ENCODE results near the gene CD6. TPM values are rescaled to one million over a fixed set of nuclear protein-coding genes. Genes with fewer than 3 reads are reported as not detected.

Gene CD6
- total and polyA plus RNA-seq, 2 donors from 2014 or later: 0.24 to 6.7 TPM

DNA sequence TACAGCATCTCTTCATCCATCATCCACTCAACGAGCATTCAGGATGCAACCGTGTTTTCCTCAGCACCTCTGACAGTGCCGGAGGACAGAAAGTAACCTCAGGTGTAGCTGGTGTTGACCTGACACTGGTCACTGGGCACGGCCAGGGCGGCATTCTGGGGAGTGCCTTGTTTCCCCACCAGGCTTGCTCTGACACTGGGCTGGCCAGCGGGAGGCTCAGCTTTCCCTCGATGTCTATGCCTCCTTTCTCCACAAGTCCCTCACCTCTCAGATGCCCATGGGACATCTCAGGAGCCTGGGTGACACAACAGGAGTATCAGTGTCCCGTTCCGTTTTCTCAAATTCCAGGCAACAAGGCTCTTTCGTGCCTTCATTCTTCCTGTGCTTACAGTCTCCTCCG, 28.9 kb downstream of the CD6 start:
- Histone ChIP-seq H3K9me3 (ENCODE audit: control insufficient read depth in 2 of 3, insufficient read depth in 1 of 3, low read length in 3 of 3) (no peaks in the 10 kb centered on the region), H3K9ac (ENCODE audit: low read length in 3 of 3) (no peak overlapping the region), H3K4me1 (ENCODE audit: control insufficient read depth in 2 of 3, insufficient read depth in 2 of 3, low read depth in 1 of 3, low read length in 3 of 3) (peaks cover 0 to 10% (median 8%) of the 10 kb centered on the region in 3 donors), H3K27ac (ENCODE audit: low read depth in 2 of 2, low read length in 2 of 2) (no peak overlapping the region), H3K4me3 (ENCODE audit: low read length in 3 of 3) (no peak overlapping the region), H3K27me3 (ENCODE audit: control insufficient read depth, insufficient read depth, low read length) (no peaks in the 10 kb centered on the region), H3K36me3 (ENCODE audit: control insufficient read depth in 2 of 3, insufficient read depth in 3 of 3, low read length in 3 of 3) (no peaks in the 10 kb centered on the region)
- TF ChIP-seq, protein P1, sequence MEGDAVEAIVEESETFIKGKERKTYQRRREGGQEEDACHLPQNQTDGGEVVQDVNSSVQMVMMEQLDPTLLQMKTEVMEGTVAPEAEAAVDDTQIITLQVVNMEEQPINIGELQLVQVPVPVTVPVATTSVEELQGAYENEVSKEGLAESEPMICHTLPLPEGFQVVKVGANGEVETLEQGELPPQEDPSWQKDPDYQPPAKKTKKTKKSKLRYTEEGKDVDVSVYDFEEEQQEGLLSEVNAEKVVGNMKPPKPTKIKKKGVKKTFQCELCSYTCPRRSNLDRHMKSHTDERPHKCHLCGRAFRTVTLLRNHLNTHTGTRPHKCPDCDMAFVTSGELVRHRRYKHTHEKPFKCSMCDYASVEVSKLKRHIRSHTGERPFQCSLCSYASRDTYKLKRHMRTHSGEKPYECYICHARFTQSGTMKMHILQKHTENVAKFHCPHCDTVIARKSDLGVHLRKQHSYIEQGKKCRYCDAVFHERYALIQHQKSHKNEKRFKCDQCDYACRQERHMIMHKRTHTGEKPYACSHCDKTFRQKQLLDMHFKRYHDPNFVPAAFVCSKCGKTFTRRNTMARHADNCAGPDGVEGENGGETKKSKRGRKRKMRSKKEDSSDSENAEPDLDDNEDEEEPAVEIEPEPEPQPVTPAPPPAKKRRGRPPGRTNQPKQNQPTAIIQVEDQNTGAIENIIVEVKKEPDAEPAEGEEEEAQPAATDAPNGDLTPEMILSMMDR (IDR thresholded peaks at IDR 0.05; ENCODE audit: borderline replicate concordance, extremely low read depth, insufficient read depth): no peak
- DNase-seq: peak in 1 of 5 donors; percentile 51
- intact Hi-C loops (cut with DNase I): no loop called here
- FAIRE-seq: no peak

- no peak for FAIRE-seq
Measured at GRCh38 chr11:61001931-61002330, 30.5 kb downstream of the CD6 start.

GRCh38 chr11:61002598-61002997, 31.1 kb downstream of the CD6 start:
- H3K36me3 ChIP-seq (ENCODE audit: control insufficient read depth in 2 of 3, insufficient read depth in 3 of 3, low read length in 3 of 3): no peaks in the 10 kb centered on the region
- H3K27ac ChIP-seq (ENCODE audit: low read depth in 2 of 2, low read length in 2 of 2): no peak overlapping the region
- FAIRE-seq: no peak
- H3K4me1 ChIP-seq (ENCODE audit: control insufficient read depth in 2 of 3, insufficient read depth in 2 of 3, low read depth in 1 of 3, low read length in 3 of 3): peaks cover 0 to 2% (median 0%) of the 10 kb centered on the region in 3 donors
- no peak overlapping the region for H3K4me3 ChIP-seq (ENCODE audit: low read length in 3 of 3)
- H3K27me3 ChIP-seq (ENCODE audit: control insufficient read depth, insufficient read depth, low read length): no peaks in the 10 kb centered on the region
- peak in 1 of 5 donors; percentile 7 for DNase-seq
- intact Hi-C loops (cut with DNase I): no loop called here
- TF ChIP-seq, protein P1 (IDR thresholded peaks at IDR 0.05; ENCODE audit: borderline replicate concordance, extremely low read depth, insufficient read depth): no peak
- H3K9ac ChIP-seq (ENCODE audit: low read length in 3 of 3): no peak overlapping the region
- H3K9me3 ChIP-seq (ENCODE audit: control insufficient read depth in 2 of 3, insufficient read depth in 1 of 3, low read length in 3 of 3): no peaks in the 10 kb centered on the region

More at GRCh38 chr11:61001931-61002330, 30.5 kb downstream of the CD6 start:
- Histone ChIP-seq H3K9ac (ENCODE audit: low read length in 3 of 3) (no peak overlapping the region), H3K4me1 (ENCODE audit: control insufficient read depth in 2 of 3, insufficient read depth in 2 of 3, low read depth in 1 of 3, low read length in 3 of 3) (no peaks in the 10 kb centered on the region), H3K27me3 (ENCODE audit: control insufficient read depth, insufficient read depth, low read length) (no peaks in the 10 kb centered on the region), H3K9me3 (ENCODE audit: control insufficient read depth in 2 of 3, insufficient read depth in 1 of 3, low read length in 3 of 3) (no peaks in the 10 kb centered on the region), H3K27ac (ENCODE audit: low read depth in 2 of 2, low read length in 2 of 2) (no peak overlapping the region), H3K4me3 (ENCODE audit: low read length in 3 of 3) (no peak overlapping the region), H3K36me3 (ENCODE audit: control insufficient read depth in 2 of 3, insufficient read depth in 3 of 3, low read length in 3 of 3) (no peaks in the 10 kb centered on the region)
- TF ChIP-seq, protein P1 (IDR thresholded peaks at IDR 0.05; ENCODE audit: borderline replicate concordance, extremely low read depth, insufficient read depth): no peak
- intact Hi-C loops (cut with DNase I): no loop called here
- peak in 1 of 5 donors; percentile 4 for DNase-seq

DNA sequence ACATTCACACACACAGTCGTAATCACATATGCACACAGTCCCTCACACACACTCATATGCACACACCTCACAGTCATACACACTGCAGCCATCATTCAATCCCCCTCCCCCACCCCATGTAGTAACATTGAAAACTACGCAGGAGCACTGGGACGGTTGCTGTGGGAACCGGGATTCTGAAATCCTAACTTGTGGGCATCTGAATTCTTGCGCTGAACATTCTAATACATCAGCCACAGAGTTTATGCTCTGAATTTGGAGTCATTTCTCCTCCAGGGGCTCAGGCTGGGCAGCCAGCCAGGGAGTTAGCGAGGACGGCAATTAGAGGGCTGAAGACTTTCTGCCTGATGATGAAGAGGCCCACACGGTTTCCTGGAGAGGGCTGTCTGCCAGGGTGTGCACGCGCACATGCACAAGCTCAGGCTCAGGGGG, 32.7 kb downstream of the CD6 start:
- intact Hi-C loops (cut with DNase I): no loop called here
- FAIRE-seq (no peak), DNase-seq (peak in 3 of 5 donors; percentile 36 to 75 (median 53))
- H3K9me3 ChIP-seq (ENCODE audit: control insufficient read depth in 2 of 3, insufficient read depth in 1 of 3, low read length in 3 of 3): no peaks in the 10 kb centered on the region
- no peak overlapping the region for H3K27ac ChIP-seq (ENCODE audit: low read depth in 2 of 2, low read length in 2 of 2)
- no peak overlapping the region for H3K9ac ChIP-seq (ENCODE audit: low read length in 3 of 3)
- TF ChIP-seq, protein P1 (IDR thresholded peaks at IDR 0.05; ENCODE audit: borderline replicate concordance, extremely low read depth, insufficient read depth): no peak
- H3K4me1 ChIP-seq (ENCODE audit: control insufficient read depth in 2 of 3, insufficient read depth in 2 of 3, low read depth in 1 of 3, low read length in 3 of 3): peaks cover 0 to 7% (median 0%) of the 10 kb centered on the region in 3 donors
- H3K4me3 ChIP-seq (ENCODE audit: low read length in 3 of 3): no peak overlapping the region
- no peaks in the 10 kb centered on the region for H3K27me3 ChIP-seq (ENCODE audit: control insufficient read depth, insufficient read depth, low read length)
- no peaks in the 10 kb centered on the region for H3K36me3 ChIP-seq (ENCODE audit: control insufficient read depth in 2 of 3, insufficient read depth in 3 of 3, low read length in 3 of 3)
